Muscle of leg (tissue), 11 donors: Measurements from ENCODE around the gene ANAPC2. TPM values are rescaled to one million over a fixed set of nuclear protein-coding genes. Genes with fewer than 3 reads are reported as not detected.

Experiments used
- DNase-seq: peaks from one replicate; pipeline ENCODE4 v3.0.0; 2013
- H3K27ac ChIP-seq: one replicate; pipeline ENCODE4 v1.5.1; 2013; ENCODE audit warnings: mild to moderate bottlenecking, low read length, control low read depth
- H3K27me3 ChIP-seq: one replicate; pipeline ENCODE4 v1.6.1; 2013; ENCODE audit warnings: low read length; ENCODE audit not compliant: control insufficient read depth, insufficient read depth
- H3K36me3 ChIP-seq: one replicate; pipeline ENCODE4 v1.6.1; 2013; ENCODE audit warnings: low read length; ENCODE audit not compliant: control insufficient read depth, insufficient read depth
- H3K4me1 ChIP-seq: one replicate; pipeline ENCODE4 v1.6.1; 2013; ENCODE audit warnings: low read length; ENCODE audit not compliant: control insufficient read depth, insufficient read depth
- H3K4me3 ChIP-seq: one replicate; pipeline ENCODE4 v1.5.1; 2013; ENCODE audit warnings: low read length, control low read depth
- H3K9me3 ChIP-seq: replicated peaks from 2 replicates; pipeline ENCODE4 v1.6.1; 2013; ENCODE audit warnings: low read depth, low read length; ENCODE audit not compliant: control insufficient read depth
- WGBS: methylation state at CpG from one replicate; pipeline ENCODE4 v1.1.5; 2013; ENCODE audit warnings: missing lambda C conversion rate; ENCODE audit not compliant: insufficient coverage; 5-methylcytosine and 5-hydroxymethylcytosine counted together
- polyA plus RNA-seq, 8 donors: library from polyadenylated mRNA; unstranded; fragments of 120-200 nt; gene quantifications; one replicate each; pipeline versions ENCODE4 v1.2.1 to v1.2.3, GENCODE V29; 2013; ENCODE audit warnings: inconsistent platforms in 1 of 8, low replicate concordance in 1 of 8; ENCODE audit not compliant: insufficient read length in 8 of 8, insufficient read depth in 1 of 8
- total RNA-seq: library from RNA; stranded (reverse); fragments of 120-200 nt; gene quantifications from one replicate; pipeline ENCODE4 v1.2.4, GENCODE V29; 2013

The ANAPC2 gene
- total and polyA plus RNA-seq, 9 donors, result 20.4 to 41.6 (median 31.1) TPM

DNA sequence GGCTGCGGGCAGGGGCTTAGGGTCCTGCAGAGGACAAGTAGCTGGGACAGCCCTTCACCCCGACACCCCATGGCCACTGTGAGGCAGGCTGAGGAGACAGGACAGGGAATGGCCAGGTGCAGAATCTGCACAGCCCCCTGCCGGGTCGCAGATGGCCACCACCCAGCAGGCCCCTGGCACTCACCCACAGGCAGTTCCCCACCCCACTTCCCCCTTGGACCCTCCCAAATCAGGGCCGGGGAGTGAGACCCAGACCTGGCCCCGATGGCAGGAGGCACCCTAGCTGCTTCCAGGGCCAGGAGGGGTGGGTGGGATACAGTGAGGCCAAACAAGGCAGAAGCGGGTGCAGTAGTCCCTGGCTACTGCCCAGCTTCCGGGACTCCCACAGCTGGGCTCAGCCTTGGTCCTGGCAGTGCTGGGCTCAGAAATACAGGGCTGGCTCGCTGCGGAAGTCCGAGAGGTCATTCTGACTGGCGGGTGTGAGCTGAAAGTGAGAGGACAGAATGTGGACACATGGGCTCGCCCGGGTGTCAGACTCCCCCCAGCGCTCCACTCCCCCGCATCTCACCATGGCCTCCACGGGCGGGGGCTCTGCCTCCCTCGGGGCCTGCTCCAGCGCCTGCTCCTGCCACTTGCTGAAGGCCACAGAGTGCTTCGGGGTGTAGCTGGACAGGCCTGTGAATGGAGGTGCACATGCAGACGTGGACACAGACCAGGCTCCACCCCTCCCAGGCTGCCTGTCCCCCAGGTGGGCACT is 3.5 kb upstream of the ANAPC2 start:
- Histone ChIP-seq H3K36me3 (peaks cover 37% of the 10 kb centered on the region), H3K27ac (no peak overlapping the region), H3K27me3 (no peaks in the 10 kb centered on the region), H3K9me3 (no peaks in the 10 kb centered on the region), H3K4me1 (peaks cover 49% of the 10 kb centered on the region), H3K4me3 (no peak overlapping the region)
- 71% methylated on average over 10 of the region's 22 CpGs for WGBS
- DNase-seq, result no peak

DNA sequence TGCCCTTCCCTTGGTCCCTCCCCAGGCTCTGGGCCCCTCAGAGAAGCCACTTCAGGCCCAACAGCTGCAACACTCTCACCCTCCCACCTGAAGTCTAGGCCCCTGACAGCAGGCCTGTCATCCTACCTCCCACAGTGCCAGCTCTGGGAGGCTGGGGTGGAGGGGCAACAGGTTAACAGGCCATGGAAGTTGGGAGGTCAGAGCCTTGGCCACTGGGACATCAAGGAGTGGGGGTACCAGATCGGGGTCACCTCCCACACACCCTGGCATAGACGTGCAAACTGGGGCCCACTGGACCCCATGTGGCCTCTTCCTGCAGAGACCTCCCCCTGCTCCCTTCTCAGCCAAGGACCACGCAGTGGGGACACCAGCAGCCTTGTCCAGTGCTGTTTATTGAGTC is 2.9 kb upstream of the ANAPC2 start:
- peaks cover 42% of the 10 kb centered on the region for H3K36me3 ChIP-seq
- no peaks in the 10 kb centered on the region for H3K27me3 ChIP-seq
- H3K4me3 ChIP-seq, result no peak overlapping the region
- no peak overlapping the region for H3K27ac ChIP-seq
- DNase-seq, result no peak
- H3K9me3 ChIP-seq, result no peaks in the 10 kb centered on the region
- 61% methylated on average over 3 of the region's 3 CpGs for WGBS
- H3K4me1 ChIP-seq, result peaks cover 55% of the 10 kb centered on the region

DNA sequence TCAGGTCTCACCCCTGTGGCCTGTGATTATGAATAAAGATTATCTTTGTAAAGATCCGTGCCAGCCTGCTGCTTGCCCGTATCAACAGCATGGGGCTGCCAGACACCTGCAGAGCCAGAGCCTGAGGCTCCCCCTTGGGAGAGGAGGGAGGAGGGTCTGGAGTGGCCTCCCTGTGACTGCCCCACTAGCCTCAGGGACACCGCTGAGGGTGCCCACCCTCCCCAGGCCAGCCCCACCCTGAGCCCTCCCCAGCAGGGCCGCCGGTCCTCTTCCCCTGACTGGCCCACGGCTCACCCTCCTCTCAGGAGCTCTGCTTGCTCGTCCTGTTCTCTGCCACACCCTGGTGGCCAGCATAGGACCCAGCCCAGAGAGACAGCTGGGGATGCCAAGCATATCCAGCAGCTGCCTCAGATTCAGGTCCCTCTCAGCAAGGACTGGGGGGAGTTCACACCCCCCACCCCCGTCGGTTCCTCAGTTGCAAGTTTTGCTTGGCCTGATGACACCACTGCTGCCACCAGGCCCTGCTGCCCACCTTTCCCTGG is 2.0 kb upstream of the ANAPC2 start:
- Histone ChIP-seq H3K4me1 (peaks cover 56% of the 10 kb centered on the region), H3K36me3 (peaks cover 50% of the 10 kb centered on the region), H3K27ac (peak overlapping the region; percentile 85), H3K27me3 (no peaks in the 10 kb centered on the region), H3K9me3 (no peaks in the 10 kb centered on the region), H3K4me3 (no peak overlapping the region)
- WGBS, result 56% methylated on average over 7 of the region's 9 CpGs
- DNase-seq, result no peak

DNA sequence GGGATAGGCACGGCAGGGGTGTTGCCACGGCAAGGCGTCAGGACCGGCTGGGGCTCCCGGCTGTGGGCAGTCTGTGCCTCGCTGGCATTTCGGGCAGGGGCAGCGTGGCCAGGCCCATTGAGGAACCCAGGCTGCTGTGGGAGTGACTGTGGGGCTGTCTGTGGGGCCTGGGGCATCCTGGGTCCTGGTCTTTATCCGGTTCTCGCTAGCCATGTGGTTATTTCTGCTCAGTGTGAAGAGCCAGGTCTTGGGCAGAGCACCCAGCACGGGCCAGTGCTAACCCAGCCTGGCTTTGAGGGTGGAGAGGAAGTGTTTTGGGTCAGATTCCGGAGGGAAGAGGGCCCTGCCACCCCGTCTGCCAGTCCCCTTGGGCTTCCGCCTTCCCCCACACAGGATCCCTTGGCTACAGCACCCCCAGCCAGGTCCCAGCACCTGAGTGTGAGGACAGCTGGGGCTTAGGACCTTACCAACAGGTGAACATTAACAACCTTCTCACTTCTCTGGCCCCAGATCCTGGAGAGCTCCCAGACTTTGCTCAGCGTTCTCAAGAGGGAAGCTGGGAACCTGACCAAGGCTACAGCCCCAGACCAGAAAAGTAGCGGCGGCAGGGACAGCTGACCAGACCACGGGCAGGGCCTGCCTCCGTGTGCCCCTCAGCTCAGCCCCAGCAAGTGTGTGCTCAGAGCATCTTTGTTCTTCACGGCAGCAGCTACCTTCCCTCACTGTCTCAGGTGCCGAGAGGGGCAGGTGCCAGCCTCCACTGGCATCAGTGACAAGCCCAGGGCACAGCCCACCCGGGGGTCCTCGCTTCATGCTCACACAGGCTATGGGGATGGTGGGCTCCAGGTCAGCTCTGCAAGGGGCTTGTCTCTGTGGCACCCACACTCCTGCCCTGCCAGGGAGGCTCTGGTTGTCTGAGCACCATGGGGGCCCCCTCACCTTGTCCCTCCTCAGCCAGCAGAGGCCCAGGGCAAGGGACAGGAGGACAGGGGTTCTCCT is 1.2 kb upstream of the ANAPC2 start:
- H3K36me3 ChIP-seq, result peaks cover 58% of the 10 kb centered on the region
- peak overlapping the region; percentile 85 for H3K27ac ChIP-seq
- H3K27me3 ChIP-seq, result no peaks in the 10 kb centered on the region
- no peak for DNase-seq
- H3K4me1 ChIP-seq, result peaks cover 52% of the 10 kb centered on the region
- no peaks in the 10 kb centered on the region for H3K9me3 ChIP-seq
- 35% methylated on average over 22 of the region's 23 CpGs for WGBS
- peak overlapping the region; percentile 99 for H3K4me3 ChIP-seq

DNA sequence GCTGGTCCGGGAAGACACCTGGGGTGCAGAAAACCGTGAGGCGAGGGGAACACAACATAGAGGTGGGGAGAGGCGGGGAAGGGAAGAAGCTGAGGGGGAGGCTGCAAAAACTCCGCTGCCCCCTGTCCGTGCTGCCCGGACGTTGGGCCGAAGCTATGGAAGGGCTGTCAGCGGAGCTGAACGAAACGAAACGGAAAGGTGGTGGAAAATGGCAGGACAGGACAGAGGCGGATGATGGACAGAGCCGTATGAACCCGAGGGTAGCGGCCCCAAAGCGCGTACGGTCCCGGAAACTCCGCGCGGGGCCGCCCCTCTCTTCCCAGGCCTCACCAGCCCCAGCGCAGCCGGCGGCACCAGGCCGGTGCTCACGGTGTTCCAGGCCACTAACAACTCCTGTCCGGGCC is 272 bp downstream of the ANAPC2 start:
- no peak for DNase-seq
- peak overlapping the region; percentile 99 for H3K4me3 ChIP-seq
- peak overlapping the region; percentile 77 for H3K27ac ChIP-seq
- peaks cover 73% of the 10 kb centered on the region for H3K36me3 ChIP-seq
- H3K27me3 ChIP-seq, result no peaks in the 10 kb centered on the region
- H3K9me3 ChIP-seq, result no peaks in the 10 kb centered on the region
- H3K4me1 ChIP-seq, result peaks cover 47% of the 10 kb centered on the region
- under 1% methylated on average over 25 of the region's 31 CpGs for WGBS

DNA sequence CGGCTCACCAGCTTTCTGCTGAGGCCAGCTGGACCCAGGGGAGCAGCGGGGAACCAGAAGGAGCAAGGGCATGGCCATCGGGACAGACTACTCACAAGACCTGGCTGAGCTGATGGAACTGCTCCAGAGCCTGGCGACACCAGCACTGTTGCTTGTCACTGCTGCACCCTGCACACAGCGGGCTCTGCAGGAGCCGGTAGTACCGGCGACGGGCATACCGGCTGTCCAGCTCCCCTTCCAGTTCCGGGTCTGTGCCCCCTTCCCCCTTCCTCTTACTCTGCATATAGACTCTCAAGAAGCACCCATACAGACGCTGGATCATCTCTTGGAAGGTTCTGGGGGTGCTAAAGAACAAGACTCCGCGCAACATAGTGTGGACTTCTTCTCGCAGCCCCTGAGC is 974 bp downstream of the ANAPC2 start:
- H3K36me3 ChIP-seq, result peaks cover 75% of the 10 kb centered on the region
- 87% methylated on average over 13 of the region's 15 CpGs for WGBS
- peaks cover 47% of the 10 kb centered on the region for H3K4me1 ChIP-seq
- no peaks in the 10 kb centered on the region for H3K27me3 ChIP-seq
- no peaks in the 10 kb centered on the region for H3K9me3 ChIP-seq
- no peak for DNase-seq
- H3K27ac ChIP-seq, result no peak overlapping the region
- peak overlapping the region; percentile 99 for H3K4me3 ChIP-seq

DNA sequence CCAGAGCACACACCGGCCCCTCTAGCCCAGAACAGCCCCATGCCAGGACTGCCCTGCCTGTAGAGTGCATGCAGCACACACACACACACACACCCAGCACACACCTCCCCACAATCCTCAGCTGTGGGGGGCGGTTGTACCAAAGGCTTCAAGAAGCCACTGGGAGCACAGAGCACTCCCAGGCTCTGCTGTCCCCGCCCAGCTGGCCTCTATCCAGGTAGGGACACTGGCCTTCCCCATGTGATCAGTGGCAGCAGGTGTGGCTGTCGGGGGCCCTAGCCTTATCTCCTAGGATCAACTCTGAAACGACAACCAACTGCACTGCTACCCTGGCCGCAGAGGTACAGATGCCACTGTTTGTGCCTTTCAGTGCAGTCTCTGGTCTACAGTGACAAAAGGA is 2.0 kb downstream of the ANAPC2 start:
- Histone ChIP-seq H3K9me3 (no peaks in the 10 kb centered on the region), H3K27ac (no peak overlapping the region), H3K4me1 (peaks cover 46% of the 10 kb centered on the region), H3K27me3 (no peaks in the 10 kb centered on the region), H3K36me3 (peaks cover 74% of the 10 kb centered on the region), H3K4me3 (no peak overlapping the region)
- DNase-seq, result no peak
- 86% methylated on average over 4 of the region's 6 CpGs for WGBS

DNA sequence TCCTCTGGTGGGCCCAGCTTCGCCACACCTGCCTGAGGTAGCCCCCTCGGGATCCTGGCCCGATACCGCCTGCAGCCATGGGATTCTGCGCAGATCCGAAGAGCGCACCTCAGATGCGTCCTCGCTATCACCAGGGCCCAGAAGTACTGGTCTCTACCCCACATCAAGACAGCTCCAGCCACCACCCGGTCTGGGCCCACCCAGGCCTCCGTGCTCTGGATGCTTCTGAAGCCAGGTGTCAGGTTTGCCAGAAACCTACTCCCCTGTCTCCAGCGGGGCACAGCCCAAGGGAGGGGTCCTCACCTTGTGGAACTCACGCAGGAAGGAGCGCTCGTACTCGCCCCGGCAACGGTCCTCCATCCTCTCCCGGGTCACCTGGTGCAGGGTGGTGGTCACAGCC is 2.4 kb downstream of the ANAPC2 start:
- Histone ChIP-seq H3K4me3 (no peak overlapping the region), H3K36me3 (peaks cover 74% of the 10 kb centered on the region), H3K27ac (no peak overlapping the region), H3K27me3 (no peaks in the 10 kb centered on the region), H3K4me1 (peaks cover 41% of the 10 kb centered on the region), H3K9me3 (no peaks in the 10 kb centered on the region)
- no peak for DNase-seq
- 92% methylated on average over 17 of the region's 19 CpGs for WGBS

DNA sequence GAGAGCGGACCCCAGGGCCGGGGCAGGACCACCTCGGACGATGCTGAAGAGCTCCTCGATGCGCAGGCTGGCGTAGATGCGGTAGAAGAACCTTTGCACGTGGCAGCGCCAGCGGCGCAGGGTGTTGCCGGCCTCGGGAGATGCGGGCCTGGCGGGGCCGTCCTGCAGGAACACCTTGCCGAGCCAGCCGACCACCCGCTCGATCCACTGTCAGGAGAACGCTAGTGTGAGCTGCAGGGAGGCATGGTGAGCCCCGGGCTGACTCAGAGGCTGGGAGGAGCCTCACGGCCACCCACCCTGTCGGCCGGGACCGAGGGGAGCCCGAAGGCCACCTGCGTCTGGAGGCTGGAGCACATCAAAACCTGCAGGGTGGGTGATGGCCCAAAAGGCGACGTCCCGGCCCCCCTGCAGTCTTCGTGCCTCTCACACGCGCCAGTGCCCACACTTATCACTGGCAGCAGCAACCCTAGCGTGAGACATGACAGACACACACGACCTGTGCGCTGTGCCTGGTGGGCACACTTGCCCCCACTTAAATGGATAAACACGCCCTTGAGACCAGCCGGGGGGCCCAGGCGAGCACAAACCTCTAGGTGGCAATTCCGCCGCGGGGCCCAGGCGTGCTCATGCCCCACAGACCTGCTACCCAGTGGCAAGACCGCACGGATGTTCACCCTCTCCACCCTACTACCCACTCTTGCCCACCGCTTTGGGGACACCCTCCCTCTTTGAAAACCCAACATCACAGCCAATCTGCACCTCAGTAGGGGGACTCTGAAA is 3.3 kb downstream of the ANAPC2 start:
- Histone ChIP-seq H3K4me3 (no peak overlapping the region), H3K4me1 (peaks cover 32% of the 10 kb centered on the region), H3K27ac (no peak overlapping the region), H3K27me3 (no peaks in the 10 kb centered on the region), H3K9me3 (no peaks in the 10 kb centered on the region), H3K36me3 (peaks cover 74% of the 10 kb centered on the region)
- WGBS, result 90% methylated on average over 47 of the region's 48 CpGs
- DNase-seq, result no peak
